HG02623 (cell line): ENCODE measurements around the gene ENO2.
A peak's percentile ranks its signal among the peaks of the same experiment; 100 is the strongest.
"Not testable (repeated sequence)": the region's sequence is repeated elsewhere in the genome, so short reads cannot be mapped to it uniquely, and the experiment has no call there.

Experiments used
- ATAC-seq: cut with Tn5 transposase; IDR thresholded peaks from one replicate; pipeline ENCODE4 v1.9.1; 2021; ENCODE audit warnings: moderate library complexity; ENCODE audit not compliant: unreplicated experiment

Gene ENO2

GRCh38 chr12:6914246-6914946 lies at the start of gene ENO2:
Gene ENO2 (plus strand): TSS chr12:6914580. CDS start chr12:6915833, 1,253 bp downstream.
- peak; percentile 69 for ATAC-seq

GRCh38 chr12:6865307-6865706 lies 49.1 kb upstream of the ENO2 start:
- not testable (repeated sequence) for ATAC-seq

DNA sequence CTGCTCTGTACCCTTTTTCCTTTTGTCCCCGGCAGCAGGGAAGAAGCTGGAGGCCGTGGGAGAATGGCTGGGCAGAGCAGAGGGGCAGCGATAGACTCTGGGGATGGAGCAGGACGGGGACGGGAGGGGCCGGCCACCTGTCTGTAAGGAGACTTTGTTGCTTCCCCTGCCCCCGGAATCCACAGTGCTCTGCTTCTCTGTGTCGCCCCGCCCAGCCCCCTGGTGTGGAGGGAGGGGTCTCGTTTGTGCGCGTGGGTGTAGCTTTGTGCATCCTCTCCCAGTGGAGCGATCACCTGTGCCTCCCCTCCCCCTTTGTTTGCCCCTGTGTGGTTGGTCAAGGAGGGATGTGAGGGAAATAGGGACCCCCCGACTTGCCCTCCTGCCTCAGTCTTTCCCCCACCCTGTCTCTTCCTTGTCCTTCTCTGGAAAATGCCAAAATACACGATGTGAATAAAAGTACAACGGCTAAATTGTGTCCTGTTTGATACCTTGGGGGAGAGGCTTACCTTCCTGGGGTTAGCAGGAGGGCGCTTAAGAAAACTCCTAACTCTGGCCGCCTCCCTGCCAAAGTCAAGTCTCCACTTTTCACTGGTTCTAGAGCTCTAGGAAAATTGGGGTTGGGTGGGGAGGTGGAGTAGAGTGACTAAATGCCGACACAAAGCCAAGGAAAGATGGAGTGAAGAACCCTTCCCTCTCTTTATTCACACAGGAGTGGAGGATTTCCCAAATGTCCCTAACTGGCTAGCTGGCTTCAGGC lies 48.0 kb upstream of the ENO2 start:
- no peak for ATAC-seq

DNA sequence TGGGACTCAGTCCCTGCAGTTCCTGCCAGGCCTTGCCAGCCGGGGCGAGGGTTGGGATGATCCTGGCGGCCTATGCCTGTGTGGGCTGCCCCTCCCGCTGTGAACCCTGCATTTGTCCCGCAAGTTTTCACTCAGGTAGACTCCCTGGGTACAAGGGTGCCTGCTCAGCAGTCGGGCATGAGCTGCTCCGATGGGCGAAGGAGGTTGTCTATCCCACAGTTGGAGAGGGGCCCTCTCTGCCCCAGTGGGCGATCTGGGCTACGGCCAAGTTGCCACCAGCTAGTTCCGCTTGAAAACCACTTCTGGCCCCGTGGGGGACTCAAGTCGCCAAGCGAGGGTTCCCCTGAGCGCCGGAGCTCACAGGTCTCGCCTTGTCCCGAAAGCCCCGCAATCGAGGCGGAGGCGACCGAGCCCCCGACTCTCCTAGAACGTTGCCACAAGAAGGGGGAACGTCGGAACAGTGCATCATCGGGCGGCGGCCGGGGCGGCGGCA lies 47.4 kb upstream of the ENO2 start:
- no peak for ATAC-seq

DNA sequence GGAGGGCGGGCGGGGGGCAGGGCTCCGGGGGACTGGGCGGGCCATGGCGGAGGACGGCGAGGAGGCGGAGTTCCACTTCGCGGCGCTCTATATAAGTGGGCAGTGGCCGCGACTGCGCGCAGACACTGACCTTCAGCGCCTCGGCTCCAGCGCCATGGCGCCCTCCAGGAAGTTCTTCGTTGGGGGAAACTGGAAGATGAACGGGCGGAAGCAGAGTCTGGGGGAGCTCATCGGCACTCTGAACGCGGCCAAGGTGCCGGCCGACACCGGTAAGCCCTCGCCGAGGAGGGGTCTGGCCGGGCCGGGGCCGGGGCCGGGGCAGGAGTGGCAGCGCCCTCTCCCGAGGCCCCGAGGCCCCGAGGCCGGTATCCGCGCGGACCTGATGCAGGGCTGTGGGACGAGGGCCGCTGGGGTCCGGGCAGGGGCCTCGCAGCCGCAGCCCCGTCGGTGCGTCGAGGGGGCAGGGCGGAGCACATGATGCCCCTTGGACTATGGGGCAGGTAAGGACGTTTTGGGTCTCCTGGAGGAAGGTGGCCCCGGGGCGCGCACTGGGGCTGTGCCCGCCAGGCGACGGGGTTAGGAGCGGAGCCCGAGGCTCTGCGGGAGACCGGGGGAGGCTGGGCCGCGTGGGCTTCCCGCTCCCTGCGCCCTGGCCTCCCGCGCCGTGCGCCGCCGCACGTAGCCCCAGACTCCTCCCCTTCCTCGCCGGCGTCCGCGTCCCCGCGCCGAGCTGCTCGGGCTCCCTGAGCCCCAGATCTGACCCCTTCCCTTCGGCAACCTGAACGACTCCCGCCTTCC lies 46.8 kb upstream of the ENO2 start, which contains the start of gene TPI1:
TPI1 (plus strand) TSS at position 119 of the 798 bp plus-strand sequence; CDS start at position 155, 36 bp downstream.
- ATAC-seq = peak; percentile 46

GRCh38 chr12:6868211-6869048 lies 46.0 kb upstream of the ENO2 start:
- ATAC-seq = no peak

GRCh38 chr12:6869049-6870021 lies 45.0 kb upstream of the ENO2 start:
- ATAC-seq = no peak

GRCh38 chr12:6870304-6870703 lies 44.1 kb upstream of the ENO2 start:
- ATAC-seq = not testable (repeated sequence)

DNA sequence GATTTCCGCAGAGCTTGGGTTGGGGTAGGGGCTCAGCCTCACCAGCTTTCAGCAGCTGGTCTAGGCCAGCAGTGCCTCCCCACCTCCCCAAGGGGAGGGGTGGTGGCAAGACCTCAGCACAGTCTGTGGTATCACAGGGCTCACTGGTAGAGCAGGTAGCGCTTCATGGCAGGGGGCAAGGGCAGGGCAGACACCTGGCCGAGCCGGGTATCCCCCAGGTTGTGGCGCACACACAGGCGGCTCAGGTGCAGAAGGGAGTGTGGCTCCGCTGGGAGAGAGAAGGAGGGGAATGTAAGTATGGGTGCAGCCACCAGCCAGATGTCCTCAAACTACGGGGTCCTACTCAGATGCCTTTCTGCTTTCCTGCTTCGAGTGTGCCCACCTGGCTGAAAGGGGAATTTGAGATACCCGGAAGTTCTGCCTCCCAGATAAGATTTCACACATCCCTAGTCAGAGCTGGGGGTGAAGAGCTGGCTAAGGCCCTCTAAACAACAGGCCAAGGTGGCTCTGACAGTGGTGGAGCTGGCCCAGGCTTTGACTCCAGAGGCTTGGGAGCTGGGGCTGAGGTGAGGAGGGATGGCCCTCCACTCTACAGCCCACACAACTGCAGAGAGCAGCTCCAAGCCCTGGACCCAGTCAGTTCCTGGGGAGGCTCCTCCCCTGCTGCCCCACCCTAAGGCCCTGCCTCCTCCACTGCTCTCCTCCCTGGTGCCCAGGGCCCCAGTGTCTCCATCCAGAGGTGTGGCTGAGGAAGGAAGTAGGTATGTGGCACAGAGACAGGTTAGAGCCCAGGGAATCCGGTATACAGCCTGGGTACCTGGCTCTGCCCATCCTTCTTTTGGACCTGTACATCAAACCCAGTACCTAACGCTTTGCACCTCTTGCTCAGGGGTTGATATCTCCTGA lies 43.1 kb upstream of the ENO2 start:
- no peak for ATAC-seq

GRCh38 chr12:6872073-6873048 lies 42.0 kb upstream of the ENO2 start:
- no peak for ATAC-seq

- ATAC-seq = peak; percentile 69
These were observed 41.0 kb upstream of the ENO2 start, which contains the start of gene SPSB2 for GRCh38 chr12:6873094-6874014. Gene SPSB2 (minus strand): TSS chr12:6873303. CDS start chr12:6872901, 402 bp downstream.

GRCh38 chr12:6874015-6874368 lies 40.4 kb upstream of the ENO2 start:
- not testable (repeated sequence) for ATAC-seq

- not testable (repeated sequence) for ATAC-seq
These were observed 34.6 kb upstream of the ENO2 start for GRCh38 chr12:6879824-6880223.

- ATAC-seq = no peak
These were observed 31.1 kb upstream of the ENO2 start for GRCh38 chr12:6883252-6883651.

GRCh38 chr12:6883683-6884082 lies 30.7 kb upstream of the ENO2 start:
- no peak for ATAC-seq

- no peak for ATAC-seq
These were observed 29.8 kb upstream of the ENO2 start for GRCh38 chr12:6884539-6884938.
